Measurements from ENCODE around the gene TFPI. TPM values are rescaled to one million over a fixed set of nuclear protein-coding genes. Genes with fewer than 3 reads are reported as not detected.
A peak's percentile ranks its signal among the peaks of the same experiment; 100 is the strongest.

Gene TFPI
- total RNA-seq, 2 donors from 2014 or later: 33.0 to 34.3 TPM

- H3K4me1 Mint-ChIP-seq: peaks cover 28% of the 10 kb centered on the region
- Histone ChIP-seq H3K36me3 (ENCODE audit: control insufficient read depth, insufficient read depth, low read length) (no peaks in the 10 kb centered on the region), H3K4me3 (ENCODE audit: low read length) (no peak overlapping the region), H3K9me3 (ENCODE audit: control insufficient read depth, low read length) (peaks cover 5% of the 10 kb centered on the region), H3K4me1 (ENCODE audit: control insufficient read depth, insufficient read depth, low read length) (peaks cover 10% of the 10 kb centered on the region), H3K27me3 (ENCODE audit: control insufficient read depth, insufficient read depth, low read length, poor library complexity, severe bottlenecking) (no peaks in the 10 kb centered on the region), H3K9ac (ENCODE audit: extremely low read depth, low read length, poor library complexity, severe bottlenecking) (no peak overlapping the region), H3K27ac (ENCODE audit: low read depth, low read length) (no peak overlapping the region)
- no peaks in the 10 kb centered on the region for H3K27me3 Mint-ChIP-seq (ENCODE audit: insufficient read depth)
- H3K27ac Mint-ChIP-seq: peak overlapping the region; percentile 84
- 92 to 100% methylated on average over 1 to 2 of the region's 2 CpGs for WGBS, 2 experiments (ENCODE audit: insufficient coverage in 1 of 2, insufficient read length in 1 of 2)
- H3K36me3 Mint-ChIP-seq (ENCODE audit: low read depth): peaks cover 32% of the 10 kb centered on the region
- H3K9me3 Mint-ChIP-seq: peaks cover 17% of the 10 kb centered on the region
- no peak overlapping the region for H3K4me3 Mint-ChIP-seq
- no peak for TF ChIP-seq CTCF (conservative IDR thresholded peaks at IDR 0.05)
- no peak for DNase-seq
Measured at GRCh38 chr2:187554704-187555082, 458 bp upstream of the TFPI start.

GRCh38 chr2:187552828-187553681, 1.2 kb downstream of the TFPI start:
- Mint-ChIP-seq H3K27me3 (ENCODE audit: insufficient read depth) (no peaks in the 10 kb centered on the region), H3K4me3 (peak overlapping the region; percentile 41), H3K27ac (no peak overlapping the region), H3K4me1 (peaks cover 31% of the 10 kb centered on the region), H3K9me3 (peaks cover 16% of the 10 kb centered on the region), H3K36me3 (ENCODE audit: low read depth) (peaks cover 22% of the 10 kb centered on the region)
- DNase-seq: no peak
- no peak for TF ChIP-seq CTCF (conservative IDR thresholded peaks at IDR 0.05)
- H3K4me3 ChIP-seq (ENCODE audit: low read length): no peak overlapping the region
- WGBS, 2 experiments (ENCODE audit: insufficient coverage in 1 of 2, insufficient read length in 1 of 2): 97% methylated on average over 2 of the region's 2 CpGs; no CpG with 5 or more reads in 1 of the 2 experiments
- H3K9ac ChIP-seq (ENCODE audit: extremely low read depth, low read length, poor library complexity, severe bottlenecking): no peak overlapping the region
- H3K4me1 ChIP-seq (ENCODE audit: control insufficient read depth, insufficient read depth, low read length): peaks cover 10% of the 10 kb centered on the region
- no peaks in the 10 kb centered on the region for H3K27me3 ChIP-seq (ENCODE audit: control insufficient read depth, insufficient read depth, low read length, poor library complexity, severe bottlenecking)
- no peak overlapping the region for H3K27ac ChIP-seq (ENCODE audit: low read depth, low read length)
- peaks cover 5% of the 10 kb centered on the region for H3K9me3 ChIP-seq (ENCODE audit: control insufficient read depth, low read length)
- no peaks in the 10 kb centered on the region for H3K36me3 ChIP-seq (ENCODE audit: control insufficient read depth, insufficient read depth, low read length)

GRCh38 chr2:187552381-187552780, 1.9 kb downstream of the TFPI start:
- Mint-ChIP-seq H3K4me3 (no peak overlapping the region), H3K27ac (no peak overlapping the region), H3K36me3 (ENCODE audit: low read depth) (peaks cover 17% of the 10 kb centered on the region), H3K4me1 (peaks cover 32% of the 10 kb centered on the region), H3K9me3 (peaks cover 13% of the 10 kb centered on the region), H3K27me3 (ENCODE audit: insufficient read depth) (no peaks in the 10 kb centered on the region)
- DNase-seq: no peak
- Histone ChIP-seq H3K27me3 (ENCODE audit: control insufficient read depth, insufficient read depth, low read length, poor library complexity, severe bottlenecking) (no peaks in the 10 kb centered on the region), H3K9me3 (ENCODE audit: control insufficient read depth, low read length) (peaks cover 5% of the 10 kb centered on the region), H3K9ac (ENCODE audit: extremely low read depth, low read length, poor library complexity, severe bottlenecking) (no peak overlapping the region), H3K36me3 (ENCODE audit: control insufficient read depth, insufficient read depth, low read length) (no peaks in the 10 kb centered on the region), H3K4me3 (ENCODE audit: low read length) (no peak overlapping the region), H3K4me1 (ENCODE audit: control insufficient read depth, insufficient read depth, low read length) (peaks cover 10% of the 10 kb centered on the region), H3K27ac (ENCODE audit: low read depth, low read length) (no peak overlapping the region)
- TF ChIP-seq CTCF (conservative IDR thresholded peaks at IDR 0.05): no peak
